GM23248 (cell line): ENCODE results near the gene DNAJC16.

Experiments
- EZH2 ChIP-seq: fragments of 200-600 bp; sonication (generic); IDR thresholded peaks from 2 replicates; pipeline ENCODE4 v1.6.1; 2018; ENCODE audit warnings: antibody characterized with exemption, mild to moderate bottlenecking; ENCODE audit not compliant: insufficient read depth, poor library complexity, severe bottlenecking
- EZH2phosphoT487 ChIP-seq: fragments of 200-600 bp; sonication (generic); IDR thresholded peaks from 2 replicates; pipeline ENCODE4 v1.6.1; 2018; ENCODE audit warnings: antibody characterized with exemption, moderate library complexity, mild to moderate bottlenecking, low read depth; ENCODE audit not compliant: insufficient read depth

GRCh38 chr1:15510611-15511405, 15.8 kb upstream of the DNAJC16 start:
- TF ChIP-seq EZH2 (no peak), EZH2phosphoT487 (no peak)
